Retinal pigment epithelial cell (primary cell): ENCODE data around the gene PRSS16.

Experiments used
- DNase-seq: peaks from one replicate; pipeline ENCODE4 v3.0.0-alpha.2; 2010; ENCODE audit warnings: low read depth
- H3K4me3 ChIP-seq: 2 replicates; pipeline ENCODE4 v1.5.1; 2011; ENCODE audit warnings: mild to moderate bottlenecking, low read length, control low read depth, moderate library complexity
- TF ChIP-seq, protein P1 (sequence below): conservative IDR thresholded peaks from 2 replicates; pipeline ENCODE4 v1.5.1; 2011; ENCODE audit warnings: low read depth, low read length, control low read depth, inconsistent platforms

PRSS16 gene

DNA sequence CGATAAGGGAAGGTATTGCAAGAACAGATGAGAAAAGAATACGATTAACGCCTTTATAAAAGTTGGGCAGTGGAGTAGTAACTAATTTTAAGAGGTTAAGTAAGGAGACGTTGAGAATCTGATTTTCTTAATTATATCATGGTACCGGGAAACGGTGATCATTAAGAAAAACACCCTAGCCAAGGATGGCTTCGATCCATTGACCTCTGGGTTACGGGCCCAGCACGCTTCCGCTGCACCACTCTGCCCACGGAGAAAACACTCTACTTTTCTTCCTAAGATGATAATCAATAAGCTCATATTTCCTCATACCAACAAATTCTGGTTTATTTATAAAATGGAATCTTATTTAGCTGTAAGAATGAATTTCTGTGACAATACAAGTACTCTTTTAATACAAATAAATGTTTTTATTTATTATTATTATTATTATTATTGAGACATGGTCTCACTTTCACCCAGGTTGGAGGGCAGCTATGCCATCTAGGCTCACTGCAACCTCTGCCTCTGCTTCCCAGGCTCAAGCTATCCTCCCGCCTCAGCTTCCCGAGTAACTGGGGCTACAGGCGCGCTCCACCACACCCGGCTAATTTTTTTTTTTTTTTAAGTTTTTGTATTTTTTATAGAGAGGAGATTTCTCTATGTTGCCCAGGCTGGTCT lies 56.2 kb downstream of the PRSS16 start:
- DNase-seq: no peak
- no peak overlapping the region for H3K4me3 ChIP-seq
- TF ChIP-seq, protein P1, sequence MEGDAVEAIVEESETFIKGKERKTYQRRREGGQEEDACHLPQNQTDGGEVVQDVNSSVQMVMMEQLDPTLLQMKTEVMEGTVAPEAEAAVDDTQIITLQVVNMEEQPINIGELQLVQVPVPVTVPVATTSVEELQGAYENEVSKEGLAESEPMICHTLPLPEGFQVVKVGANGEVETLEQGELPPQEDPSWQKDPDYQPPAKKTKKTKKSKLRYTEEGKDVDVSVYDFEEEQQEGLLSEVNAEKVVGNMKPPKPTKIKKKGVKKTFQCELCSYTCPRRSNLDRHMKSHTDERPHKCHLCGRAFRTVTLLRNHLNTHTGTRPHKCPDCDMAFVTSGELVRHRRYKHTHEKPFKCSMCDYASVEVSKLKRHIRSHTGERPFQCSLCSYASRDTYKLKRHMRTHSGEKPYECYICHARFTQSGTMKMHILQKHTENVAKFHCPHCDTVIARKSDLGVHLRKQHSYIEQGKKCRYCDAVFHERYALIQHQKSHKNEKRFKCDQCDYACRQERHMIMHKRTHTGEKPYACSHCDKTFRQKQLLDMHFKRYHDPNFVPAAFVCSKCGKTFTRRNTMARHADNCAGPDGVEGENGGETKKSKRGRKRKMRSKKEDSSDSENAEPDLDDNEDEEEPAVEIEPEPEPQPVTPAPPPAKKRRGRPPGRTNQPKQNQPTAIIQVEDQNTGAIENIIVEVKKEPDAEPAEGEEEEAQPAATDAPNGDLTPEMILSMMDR: no peak
